Colonic mucosa (tissue), 4 donors: Measurements from ENCODE around the gene SPON1. TPM values are rescaled to one million over a fixed set of nuclear protein-coding genes. Genes with fewer than 3 reads are reported as not detected.

Experiments used
- DNase-seq: peaks from one replicate; pipeline ENCODE4 v3.0.0-alpha.2; 2020
- H3K27ac ChIP-seq: fragments of 200-600 bp; one replicate; pipeline ENCODE4 v1.8.0; 2021
- H3K27me3 ChIP-seq: fragments of 200-600 bp; one replicate; pipeline ENCODE4 v1.8.0; 2021
- H3K36me3 ChIP-seq: fragments of 200-600 bp; one replicate; pipeline ENCODE4 v1.8.0; 2021
- H3K4me1 ChIP-seq: fragments of 200-600 bp; one replicate; pipeline ENCODE4 v1.8.0; 2021; ENCODE audit warnings: mild to moderate bottlenecking
- H3K4me3 ChIP-seq: fragments of 200-600 bp; one replicate; pipeline ENCODE4 v1.8.0; 2021
- H3K9ac ChIP-seq, 2 donors: one replicate each; pipeline ENCODE4 v1.7.0; 2013; ENCODE audit warnings: control low read depth in 2 of 2, low read depth in 2 of 2, low read length in 2 of 2
- H3K9me3 ChIP-seq: fragments of 200-600 bp; one replicate; pipeline ENCODE4 v1.8.0; 2021
- intact Hi-C: fragments of 100-400 bp; cut with DNase I; formaldehyde crosslinking; loops from one replicate; pipeline ENCODE4 v1.14.1; 2022
- total RNA-seq, 2 donors: library from RNA; stranded (reverse); fragmentation: NEBNext Ultra II Directional in 1 of 2; extraction: Animal tissue kit (Norgen Biotek cat#: 25700) in 1 of 2; gene quantifications; one replicate each; pipeline ENCODE4 v1.2.1, GENCODE V29; 2021
- TF ChIP-seq, protein P1 (sequence below): fragments of 200-600 bp; IDR thresholded peaks from one replicate; pipeline ENCODE4 v1.8.0; 2022; ENCODE audit warnings: antibody characterized with exemption, mild to moderate bottlenecking
- donor health status: healthy.
- donor health status: DM: no; HTN: no; CAD: no.
- donor health status: DM: no; HTN: no; CAD: no.

Gene SPON1
- total RNA-seq, 2 donors from 2014 or later, result 91.4 to 93.9 TPM

DNA sequence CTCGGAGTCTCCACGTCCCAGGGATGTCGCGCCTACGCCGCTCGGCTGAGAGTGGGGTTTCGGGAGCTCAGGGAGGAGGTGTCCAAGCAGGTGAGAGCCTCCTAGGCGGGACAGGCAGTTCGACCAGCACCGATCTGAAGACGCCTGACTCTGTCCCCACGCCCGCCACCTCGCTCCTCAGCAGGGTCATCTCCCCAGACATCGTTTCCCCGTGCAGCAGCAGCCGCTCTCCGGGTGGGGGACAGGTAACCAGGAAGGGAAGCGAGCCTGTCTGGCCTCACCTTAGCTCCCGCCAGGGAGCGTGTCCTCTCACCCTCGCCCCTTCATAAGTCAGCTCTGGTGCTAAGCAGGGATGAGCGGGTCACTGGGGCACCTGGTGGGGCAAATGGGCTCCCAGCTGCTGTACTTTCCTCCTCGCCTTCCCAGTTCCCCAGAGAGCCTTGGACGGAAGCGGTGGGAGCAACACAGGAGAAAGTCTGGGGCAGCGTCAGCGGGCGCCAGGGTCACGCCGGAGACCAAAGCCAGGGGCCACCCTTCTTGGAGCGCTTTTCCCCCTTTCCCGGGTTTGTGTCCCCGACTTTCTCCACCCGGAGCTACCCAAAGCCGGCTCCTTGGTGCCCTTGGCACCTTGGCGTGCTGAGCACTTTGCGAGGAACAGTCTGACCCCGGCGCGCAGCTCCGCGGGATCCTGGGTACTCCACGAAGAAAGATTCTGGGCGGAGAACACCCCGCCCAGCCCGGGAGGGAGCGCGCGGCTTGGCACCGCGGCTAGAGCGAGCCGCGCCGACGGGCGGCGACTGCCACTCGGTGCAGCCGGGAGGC is 1.6 kb downstream of the SPON1 start:
- peak; percentile 76 for DNase-seq
- Histone ChIP-seq H3K4me3 (peak overlapping the region; percentile 56), H3K36me3 (no peaks in the 10 kb centered on the region), H3K27me3 (no peaks in the 10 kb centered on the region), H3K4me1 (peaks cover 6% of the 10 kb centered on the region), H3K9ac (peak overlapping the region; percentile 49 to 82), H3K27ac (peak overlapping the region; percentile 76), H3K9me3 (no peaks in the 10 kb centered on the region)
- TF ChIP-seq, protein P1, sequence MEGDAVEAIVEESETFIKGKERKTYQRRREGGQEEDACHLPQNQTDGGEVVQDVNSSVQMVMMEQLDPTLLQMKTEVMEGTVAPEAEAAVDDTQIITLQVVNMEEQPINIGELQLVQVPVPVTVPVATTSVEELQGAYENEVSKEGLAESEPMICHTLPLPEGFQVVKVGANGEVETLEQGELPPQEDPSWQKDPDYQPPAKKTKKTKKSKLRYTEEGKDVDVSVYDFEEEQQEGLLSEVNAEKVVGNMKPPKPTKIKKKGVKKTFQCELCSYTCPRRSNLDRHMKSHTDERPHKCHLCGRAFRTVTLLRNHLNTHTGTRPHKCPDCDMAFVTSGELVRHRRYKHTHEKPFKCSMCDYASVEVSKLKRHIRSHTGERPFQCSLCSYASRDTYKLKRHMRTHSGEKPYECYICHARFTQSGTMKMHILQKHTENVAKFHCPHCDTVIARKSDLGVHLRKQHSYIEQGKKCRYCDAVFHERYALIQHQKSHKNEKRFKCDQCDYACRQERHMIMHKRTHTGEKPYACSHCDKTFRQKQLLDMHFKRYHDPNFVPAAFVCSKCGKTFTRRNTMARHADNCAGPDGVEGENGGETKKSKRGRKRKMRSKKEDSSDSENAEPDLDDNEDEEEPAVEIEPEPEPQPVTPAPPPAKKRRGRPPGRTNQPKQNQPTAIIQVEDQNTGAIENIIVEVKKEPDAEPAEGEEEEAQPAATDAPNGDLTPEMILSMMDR, result no peak
- intact Hi-C loops, result no loop called here

DNA sequence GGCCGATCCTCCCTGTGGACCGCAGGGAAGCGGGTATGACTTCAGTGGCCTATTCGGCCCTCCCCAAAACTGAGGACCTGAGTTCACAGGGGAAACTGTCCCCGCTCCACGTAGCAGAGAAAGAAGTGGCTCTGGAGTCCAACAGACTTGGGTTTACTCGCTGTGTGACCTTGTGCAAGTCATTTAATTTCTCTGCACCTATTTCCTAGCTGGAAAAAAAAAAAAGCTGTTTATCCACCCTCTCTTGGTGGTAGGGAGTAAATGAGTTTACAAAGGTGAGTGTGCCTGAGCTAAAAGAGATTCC is 2.2 kb downstream of the SPON1 start:
- Histone ChIP-seq H3K27me3 (no peaks in the 10 kb centered on the region), H3K4me3 (peak overlapping the region; percentile 56), H3K36me3 (no peaks in the 10 kb centered on the region), H3K9me3 (no peaks in the 10 kb centered on the region), H3K9ac (peak overlapping the region; percentile 49 to 82), H3K4me1 (peaks cover 6% of the 10 kb centered on the region), H3K27ac (peak overlapping the region; percentile 76)
- no peak for DNase-seq
- TF ChIP-seq, protein P1, result no peak
- intact Hi-C loops, result no loop called here

DNA sequence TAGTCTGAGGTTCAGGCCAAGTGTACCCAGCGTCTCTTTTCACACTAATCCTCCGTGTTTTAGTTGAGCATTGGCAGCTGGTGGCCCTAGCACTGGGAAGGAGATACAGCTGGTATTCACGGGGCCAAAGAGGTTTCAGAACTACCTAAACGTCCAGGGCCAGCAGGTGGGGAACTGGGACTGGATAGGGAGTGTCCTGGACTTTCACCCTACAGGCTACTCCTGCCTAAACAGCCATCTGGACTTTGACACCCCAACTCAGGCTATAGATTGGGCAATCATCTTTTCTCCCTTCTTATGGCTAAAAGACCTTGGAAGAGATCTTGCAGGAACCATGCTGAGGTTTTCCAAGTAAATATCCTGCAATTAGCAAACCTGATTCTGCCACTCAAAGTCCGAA is 2.8 kb downstream of the SPON1 start:
- H3K4me3 ChIP-seq, result no peak overlapping the region

DNA sequence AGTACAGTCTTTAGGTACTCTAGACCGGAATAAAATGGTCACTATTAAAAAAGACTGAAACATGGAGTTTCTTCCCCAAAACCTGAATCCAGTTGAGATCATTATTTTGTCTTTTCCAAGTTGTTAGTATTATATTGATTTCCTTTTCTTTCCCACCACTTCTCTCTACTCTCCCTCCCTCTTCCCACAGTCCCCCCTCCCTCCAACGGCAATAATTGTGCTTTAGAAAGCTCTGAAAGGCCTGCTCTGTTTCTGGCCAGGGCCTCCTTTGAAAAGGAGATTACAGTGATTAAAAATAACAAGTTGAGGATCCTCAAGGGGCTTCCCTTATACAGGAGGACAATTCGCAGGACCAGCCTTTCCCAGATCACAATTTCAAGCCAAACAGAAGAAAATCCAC is 3.5 kb downstream of the SPON1 start:
- H3K27ac ChIP-seq, result peak overlapping the region; percentile 76
- peaks cover 6% of the 10 kb centered on the region for H3K4me1 ChIP-seq
- no peaks in the 10 kb centered on the region for H3K27me3 ChIP-seq
- intact Hi-C loops, result no loop called here
- peak overlapping the region in 1 of 2 donors; percentile 82 for H3K9ac ChIP-seq
- TF ChIP-seq, protein P1, result no peak
- no peaks in the 10 kb centered on the region for H3K36me3 ChIP-seq
- DNase-seq, result no peak
- no peaks in the 10 kb centered on the region for H3K9me3 ChIP-seq
- no peak overlapping the region for H3K4me3 ChIP-seq

More for the DNA sequence above, 2.8 kb downstream of the SPON1 start:
- Histone ChIP-seq H3K9ac (peak overlapping the region in 1 of 2 donors; percentile 82), H3K9me3 (no peaks in the 10 kb centered on the region), H3K27ac (peak overlapping the region; percentile 76), H3K27me3 (no peaks in the 10 kb centered on the region), H3K4me1 (peaks cover 6% of the 10 kb centered on the region), H3K36me3 (no peaks in the 10 kb centered on the region)
- TF ChIP-seq, protein P1, result no peak
- intact Hi-C loops, result no loop called here
- DNase-seq, result peak; percentile 90

DNA sequence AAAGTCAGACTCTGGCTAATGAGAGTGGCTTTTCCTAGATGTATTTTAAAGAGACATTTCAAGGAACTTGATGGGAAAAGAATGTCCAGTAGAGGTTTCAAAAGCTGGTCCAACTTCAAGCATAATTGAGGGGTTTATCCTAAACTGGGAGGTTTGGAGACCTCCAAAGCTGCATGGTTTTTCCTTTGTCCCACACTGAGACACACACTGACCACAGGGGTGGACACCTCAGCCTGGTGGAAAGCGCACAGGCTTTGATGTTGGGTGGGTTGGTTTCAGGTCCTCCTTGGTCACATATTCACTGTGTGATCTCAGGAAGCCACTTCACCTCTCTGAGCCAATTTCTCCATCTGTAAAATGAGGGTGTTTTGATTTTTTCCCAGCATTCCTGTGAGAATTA is 4.0 kb downstream of the SPON1 start:
- no peak for DNase-seq
- TF ChIP-seq, protein P1, result no peak
- Histone ChIP-seq H3K9ac (peak overlapping the region in 1 of 2 donors; percentile 82), H3K4me1 (peaks cover 6% of the 10 kb centered on the region), H3K4me3 (no peak overlapping the region), H3K9me3 (no peaks in the 10 kb centered on the region), H3K27me3 (no peaks in the 10 kb centered on the region), H3K36me3 (no peaks in the 10 kb centered on the region), H3K27ac (peak overlapping the region; percentile 76)
- intact Hi-C loops, result no loop called here
